ENCODE measurements around the gene ATXN1. TPM values are rescaled to one million over a fixed set of nuclear protein-coding genes. Genes with fewer than 3 reads are reported as not detected.

ATXN1 gene
- total RNA-seq, 1 experiment from 2014 or later: 25.6 TPM

DNA sequence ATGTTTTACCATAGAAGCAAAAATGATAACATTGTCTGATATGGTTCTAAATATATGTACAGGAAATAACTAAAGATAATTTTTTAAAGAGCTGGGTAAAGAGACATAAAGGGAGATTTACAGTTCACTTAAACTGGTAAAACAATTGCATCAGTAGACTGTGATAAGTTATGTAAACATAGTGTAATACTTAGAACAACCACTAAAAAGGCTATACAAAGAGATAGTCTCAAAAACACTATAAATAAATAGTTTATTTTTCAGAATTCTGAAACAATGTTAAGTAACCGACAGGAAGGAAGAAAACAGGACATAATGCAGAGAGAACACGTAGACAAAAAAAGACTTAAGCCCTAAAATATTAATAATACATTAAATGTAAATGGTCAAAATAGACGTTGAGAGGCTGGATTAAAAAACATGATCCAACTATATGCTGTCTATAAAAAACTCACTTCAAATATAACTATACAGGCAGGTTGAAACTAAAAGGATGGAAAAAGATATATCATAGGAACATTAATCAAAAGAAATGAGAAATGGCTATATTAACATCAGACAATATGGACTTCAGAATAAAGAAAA is 32.7 kb upstream of the ATXN1 start:
- BruUV-seq (replicated peaks): no TSS peak
- H3K27me3 ChIP-seq (replicated peaks; ENCODE audit: insufficient read depth, low read depth, low read length, poor library complexity): no peaks in the 10 kb centered on the region
- no peaks in the 10 kb centered on the region for H3K36me3 ChIP-seq (ENCODE audit: insufficient read depth, low read length, poor library complexity, severe bottlenecking)
- H3K4me1 ChIP-seq (ENCODE audit: insufficient read depth, low read length, poor library complexity, severe bottlenecking): no peaks in the 10 kb centered on the region
- no peak overlapping the region for H3K27ac ChIP-seq (ENCODE audit: low read depth, low read length, poor library complexity, severe bottlenecking)
- TF ChIP-seq, protein P1, sequence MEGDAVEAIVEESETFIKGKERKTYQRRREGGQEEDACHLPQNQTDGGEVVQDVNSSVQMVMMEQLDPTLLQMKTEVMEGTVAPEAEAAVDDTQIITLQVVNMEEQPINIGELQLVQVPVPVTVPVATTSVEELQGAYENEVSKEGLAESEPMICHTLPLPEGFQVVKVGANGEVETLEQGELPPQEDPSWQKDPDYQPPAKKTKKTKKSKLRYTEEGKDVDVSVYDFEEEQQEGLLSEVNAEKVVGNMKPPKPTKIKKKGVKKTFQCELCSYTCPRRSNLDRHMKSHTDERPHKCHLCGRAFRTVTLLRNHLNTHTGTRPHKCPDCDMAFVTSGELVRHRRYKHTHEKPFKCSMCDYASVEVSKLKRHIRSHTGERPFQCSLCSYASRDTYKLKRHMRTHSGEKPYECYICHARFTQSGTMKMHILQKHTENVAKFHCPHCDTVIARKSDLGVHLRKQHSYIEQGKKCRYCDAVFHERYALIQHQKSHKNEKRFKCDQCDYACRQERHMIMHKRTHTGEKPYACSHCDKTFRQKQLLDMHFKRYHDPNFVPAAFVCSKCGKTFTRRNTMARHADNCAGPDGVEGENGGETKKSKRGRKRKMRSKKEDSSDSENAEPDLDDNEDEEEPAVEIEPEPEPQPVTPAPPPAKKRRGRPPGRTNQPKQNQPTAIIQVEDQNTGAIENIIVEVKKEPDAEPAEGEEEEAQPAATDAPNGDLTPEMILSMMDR (conservative IDR thresholded peaks at IDR 0.05; ENCODE audit: low read depth, low read length): no peak; the same call in 1 of the 2 replicates
- TF ChIP-seq EZH2 (IDR thresholded peaks at IDR 0.05; ENCODE audit: borderline replicate concordance, low read depth, low read length, poor library complexity, severe bottlenecking): no peak
- no peaks in the 10 kb centered on the region for H3K9me3 ChIP-seq (ENCODE audit: low read depth, low read length, poor library complexity, severe bottlenecking)
- H3K4me3 ChIP-seq (ENCODE audit: low read depth, low read length, poor library complexity, severe bottlenecking): no peak overlapping the region
- DNase-seq (ENCODE audit: low spot score): no peak
- ChIA-PET POLR2A (ENCODE audit: low non-redundant PET) (no interaction called here), CTCF (no interaction called here)
- intact Hi-C loops (cut with micrococcal nuclease; ENCODE audit: unreplicated experiment): no loop called here

DNA sequence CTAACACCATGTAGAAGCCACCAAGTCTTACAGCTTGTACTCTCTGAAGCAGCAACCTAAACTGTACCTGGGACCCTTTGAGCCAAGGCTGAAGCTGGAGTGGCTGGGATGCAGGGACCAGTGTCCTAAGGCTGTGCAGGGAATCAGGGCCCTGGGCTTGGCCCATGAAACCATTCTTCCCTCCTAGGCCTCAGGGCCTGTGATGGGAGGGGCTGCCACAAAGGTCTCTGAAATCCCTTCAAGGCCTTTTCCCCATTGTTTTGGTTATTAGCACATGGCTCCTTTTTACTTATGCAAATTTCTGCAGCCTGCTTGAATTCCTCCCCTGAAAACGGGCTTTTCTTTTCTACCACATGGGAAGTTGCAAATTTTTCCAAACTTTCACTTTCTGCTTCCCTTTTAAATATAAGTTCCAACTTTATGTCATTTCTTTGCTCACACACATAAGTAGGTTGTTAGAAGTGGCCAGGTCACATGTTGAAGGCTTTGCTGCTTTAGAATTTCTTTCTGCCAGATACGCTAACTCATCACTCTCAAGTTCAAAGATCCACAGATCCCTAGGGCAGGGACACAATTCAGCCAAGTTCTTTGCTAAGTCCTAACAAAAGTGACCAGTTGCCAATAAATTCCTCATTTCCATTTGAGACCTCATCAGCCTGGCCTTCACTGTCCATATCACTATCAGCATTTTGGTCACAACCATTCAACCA is 28.2 kb upstream of the ATXN1 start:
- no TSS peak for BruUV-seq (replicated peaks)
- Histone ChIP-seq H3K4me1 (ENCODE audit: insufficient read depth, low read length, poor library complexity, severe bottlenecking) (peaks cover 7% of the 10 kb centered on the region), H3K27ac (ENCODE audit: low read depth, low read length, poor library complexity, severe bottlenecking) (no peak overlapping the region), H3K36me3 (ENCODE audit: insufficient read depth, low read length, poor library complexity, severe bottlenecking) (no peaks in the 10 kb centered on the region), H3K27me3 (replicated peaks; ENCODE audit: insufficient read depth, low read depth, low read length, poor library complexity) (no peaks in the 10 kb centered on the region), H3K9me3 (ENCODE audit: low read depth, low read length, poor library complexity, severe bottlenecking) (no peaks in the 10 kb centered on the region), H3K4me3 (ENCODE audit: low read depth, low read length, poor library complexity, severe bottlenecking) (no peak overlapping the region)
- no peak for DNase-seq (ENCODE audit: low spot score)
- TF ChIP-seq, protein P1 (conservative IDR thresholded peaks at IDR 0.05; ENCODE audit: low read depth, low read length): no peak
- TF ChIP-seq EZH2 (IDR thresholded peaks at IDR 0.05; ENCODE audit: borderline replicate concordance, low read depth, low read length, poor library complexity, severe bottlenecking): no peak
- CTCF ChIA-PET: no interaction called here
- intact Hi-C loops (cut with micrococcal nuclease; ENCODE audit: unreplicated experiment): no loop called here
- POLR2A ChIA-PET (ENCODE audit: low non-redundant PET): no interaction called here

DNA sequence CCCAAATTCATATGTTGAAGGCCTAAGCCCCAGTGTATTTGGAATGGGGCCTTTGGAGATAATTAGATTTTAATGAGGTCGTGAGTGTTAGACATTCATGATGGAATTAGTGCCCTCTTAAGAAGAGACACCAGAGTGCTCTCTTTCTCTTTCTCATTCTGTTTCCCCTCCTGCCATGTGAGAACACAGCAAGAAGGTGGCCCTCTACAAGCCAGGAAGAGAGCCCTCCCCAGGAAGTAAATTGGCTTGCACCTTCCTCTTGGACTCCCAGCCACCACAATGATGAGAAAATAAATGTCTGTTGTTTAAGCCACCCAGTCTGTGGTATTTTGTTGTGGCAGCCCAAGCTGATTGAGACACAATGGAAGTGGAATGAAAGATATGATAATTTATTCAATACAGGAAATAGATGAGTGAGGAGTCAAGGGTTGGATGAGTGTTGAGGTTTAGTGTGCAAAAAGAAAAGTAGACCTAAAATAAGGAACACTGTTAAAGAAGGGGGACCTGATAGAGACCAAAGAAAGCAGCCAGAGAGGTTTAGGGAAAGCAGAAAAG is 25.9 kb upstream of the ATXN1 start:
- POLR2A ChIA-PET (ENCODE audit: low non-redundant PET): interaction anchor here (0.6 kb wide), 1 partner anchor 43 kb away, joined by 3 read pairs; no protein-coding TSS in a partner anchor
- Histone ChIP-seq H3K36me3 (ENCODE audit: insufficient read depth, low read length, poor library complexity, severe bottlenecking) (no peaks in the 10 kb centered on the region), H3K9me3 (ENCODE audit: low read depth, low read length, poor library complexity, severe bottlenecking) (no peaks in the 10 kb centered on the region), H3K27ac (ENCODE audit: low read depth, low read length, poor library complexity, severe bottlenecking) (no peak overlapping the region), H3K27me3 (replicated peaks; ENCODE audit: insufficient read depth, low read depth, low read length, poor library complexity) (no peaks in the 10 kb centered on the region), H3K4me3 (ENCODE audit: low read depth, low read length, poor library complexity, severe bottlenecking) (no peak overlapping the region), H3K4me1 (ENCODE audit: insufficient read depth, low read length, poor library complexity, severe bottlenecking) (peaks cover 7% of the 10 kb centered on the region)
- no TSS peak for BruUV-seq (replicated peaks)
- CTCF ChIA-PET: interaction anchor here (0.7 kb wide), 1 partner anchor 192 kb away, joined by 3 read pairs; no protein-coding TSS in a partner anchor
- TF ChIP-seq, protein P1 (conservative IDR thresholded peaks at IDR 0.05; ENCODE audit: low read depth, low read length): no peak
- intact Hi-C loops (cut with micrococcal nuclease; ENCODE audit: unreplicated experiment): no loop called here
- peak; percentile 78 for DNase-seq (ENCODE audit: low spot score)
